Neuronal stem cell (in vitro differentiated cells): ENCODE measurements around the gene AK1.

Source experiments
- DNase-seq: peaks from one replicate; pipeline ENCODE4 v3.0.0-alpha.2; 2013; ENCODE audit warnings: low spot score
- H2AFZ ChIP-seq: one replicate; pipeline ENCODE4 v1.6.1; 2013; ENCODE audit warnings: mild to moderate bottlenecking, low read length, inconsistent platforms
- H2AK5ac ChIP-seq: 2 replicates; pipeline ENCODE4 v1.6.1; 2013; ENCODE audit warnings: low read depth, mild to moderate bottlenecking, inconsistent platforms, low read length, moderate library complexity, mixed read lengths
- H2BK120ac ChIP-seq: 2 replicates; pipeline ENCODE4 v1.6.1; 2013; ENCODE audit warnings: low read depth, mild to moderate bottlenecking, inconsistent platforms, low read length, moderate library complexity, mixed read lengths
- H2BK12ac ChIP-seq: one replicate; pipeline ENCODE4 v1.6.1; 2013; ENCODE audit warnings: low read length, inconsistent platforms
- H2BK15ac ChIP-seq: 2 replicates; pipeline ENCODE4 v1.6.1; 2013; ENCODE audit warnings: mild to moderate bottlenecking, low read length, inconsistent platforms, mixed read lengths
- H2BK5ac ChIP-seq: one replicate; pipeline ENCODE4 v1.6.1; 2013; ENCODE audit warnings: inconsistent platforms, mild to moderate bottlenecking, low read length, moderate library complexity
- H3K14ac ChIP-seq: one replicate; pipeline ENCODE4 v1.6.1; 2013; ENCODE audit warnings: low read length, inconsistent platforms
- H3K18ac ChIP-seq: 2 replicates; pipeline ENCODE4 v1.6.1; 2013; ENCODE audit warnings: low read length, inconsistent platforms
- H3K23ac ChIP-seq: 2 replicates; pipeline ENCODE4 v1.6.1; 2013; ENCODE audit warnings: low read depth, mild to moderate bottlenecking, mixed read lengths, low read length, inconsistent platforms; ENCODE audit not compliant: poor library complexity
- H3K27ac ChIP-seq: replicated peaks from 3 replicates; pipeline ENCODE4 v1.5.1; 2013; ENCODE audit warnings: low read length, inconsistent platforms
- H3K27me3 ChIP-seq, 3 experiments: 2 replicates each; pipeline ENCODE4 v1.6.1; 2013; ENCODE audit warnings: low read length in 3 of 3, mild to moderate bottlenecking in 2 of 3, inconsistent platforms in 1 of 3, low read depth in 1 of 3, mixed read lengths in 1 of 3, moderate library complexity in 1 of 3; ENCODE audit not compliant: control insufficient read depth in 3 of 3, insufficient read depth in 3 of 3
- H3K36me3 ChIP-seq, 2 donors: replicated peaks in 1 of 2; 2 replicates each; pipeline ENCODE4 v1.6.1; 2013; ENCODE audit warnings: low read length in 2 of 2; ENCODE audit not compliant: control insufficient read depth in 2 of 2, insufficient read depth in 2 of 2
- H3K4ac ChIP-seq: 2 replicates; pipeline ENCODE4 v1.6.1; 2013; ENCODE audit warnings: inconsistent platforms, mild to moderate bottlenecking, low read length, moderate library complexity
- H3K4me1 ChIP-seq, 2 donors: 1 replicate in 1 of 2; 2 replicates in 1 of 2; pipeline ENCODE4 v1.6.1; 2013; ENCODE audit warnings: low read length in 2 of 2, low read depth in 1 of 2; ENCODE audit not compliant: control insufficient read depth in 2 of 2, insufficient read depth in 1 of 2
- H3K4me2 ChIP-seq: one replicate; pipeline ENCODE4 v1.6.1; 2013; ENCODE audit warnings: mild to moderate bottlenecking, low read length, inconsistent platforms; ENCODE audit not compliant: insufficient read depth, poor library complexity, severe bottlenecking
- H3K4me3 ChIP-seq, 2 donors: 2 replicates each; pipeline ENCODE4 v1.5.1; 2013; ENCODE audit warnings: low read length in 2 of 2, mild to moderate bottlenecking in 2 of 2, inconsistent platforms in 1 of 2, moderate library complexity in 1 of 2
- H3K79me1 ChIP-seq: one replicate; pipeline ENCODE4 v1.6.1; 2013; ENCODE audit warnings: low read depth, mild to moderate bottlenecking, inconsistent platforms, low read length, moderate library complexity
- H3K9ac ChIP-seq: one replicate; pipeline ENCODE4 v1.6.1; 2013; ENCODE audit warnings: mild to moderate bottlenecking, low read depth, low read length, inconsistent platforms; ENCODE audit not compliant: poor library complexity
- H3K9me3 ChIP-seq, 2 donors: replicated peaks in 1 of 2; 2 replicates each; pipeline versions ENCODE3 to v1.6.1; 2013; ENCODE audit warnings: low read length in 2 of 2, mild to moderate bottlenecking in 2 of 2, inconsistent platforms in 1 of 2, low read depth in 1 of 2, mixed read lengths in 1 of 2, moderate library complexity in 1 of 2; ENCODE audit not compliant: control insufficient read depth in 2 of 2, insufficient read depth in 1 of 2
- H4K8ac ChIP-seq: one replicate; pipeline ENCODE4 v1.6.1; 2013; ENCODE audit warnings: low read depth, mild to moderate bottlenecking, inconsistent platforms, low read length, moderate library complexity
- H4K91ac ChIP-seq: one replicate; pipeline ENCODE4 v1.6.1; 2013; ENCODE audit warnings: low read length, low read depth, mild to moderate bottlenecking, inconsistent platforms; ENCODE audit not compliant: poor library complexity
- WGBS, 2 donors: extraction: QIAGEN DNeasy Blood & Tissue Kit; methylation state at CpG; one replicate each; pipeline ENCODE4 v1.1.7; 2013; ENCODE audit warnings: missing lambda C conversion rate in 2 of 2, mixed read lengths in 1 of 2; ENCODE audit not compliant: insufficient read length in 2 of 2, insufficient replicate concordance in 1 of 2; ENCODE audit errors: extremely low coverage in 2 of 2; 5-methylcytosine and 5-hydroxymethylcytosine counted together

AK1 gene

GRCh38 chr9:127852829-127853228 is 24.6 kb downstream of the AK1 start:
- Histone ChIP-seq H2AFZ (no peak overlapping the region), H3K9me3 (peaks cover 0 to 10% of the 10 kb centered on the region in 2 donors), H2BK12ac (no peak overlapping the region), H3K36me3 (no peaks in the 10 kb centered on the region), H3K4ac (no peak overlapping the region), H3K27ac (no peak overlapping the region), H3K23ac (no peak overlapping the region), H2BK15ac (no peak overlapping the region), H4K8ac (no peak overlapping the region), H2BK5ac (no peak overlapping the region), H3K27me3 (no peaks in the 10 kb centered on the region), H2AK5ac (no peak overlapping the region), H3K4me1 (peaks cover 0 to 3% of the 10 kb centered on the region in 2 donors), H4K91ac (no peak overlapping the region), H3K18ac (no peak overlapping the region), H3K4me2 (no peak overlapping the region), H3K4me3 (no peak overlapping the region), H3K9ac (no peak overlapping the region), H3K14ac (no peak overlapping the region), H3K79me1 (peaks cover 1% of the 10 kb centered on the region), H2BK120ac (no peak overlapping the region)
- no peak for DNase-seq
- no CpG with 5 or more reads among the region's 9 CpGs for WGBS, 2 donors

GRCh38 chr9:127850286-127850830 is 27.1 kb downstream of the AK1 start:
- Histone ChIP-seq H3K4me3 (no peak overlapping the region), H4K8ac (no peak overlapping the region), H2AK5ac (peak overlapping the region; percentile 39)

GRCh38 chr9:127848756-127849504 is 28.5 kb downstream of the AK1 start:
- Histone ChIP-seq H3K4me2 (no peak overlapping the region), H3K18ac (no peak overlapping the region), H3K23ac (no peak overlapping the region), H4K8ac (no peak overlapping the region), H3K4me1 (peaks cover 6 to 8% of the 10 kb centered on the region in 2 donors), H2AFZ (no peak overlapping the region), H3K9me3 (peaks cover 0 to 10% of the 10 kb centered on the region in 2 donors), H2BK5ac (no peak overlapping the region), H3K4ac (no peak overlapping the region), H3K27ac (no peak overlapping the region), H2BK12ac (peak overlapping the region; percentile 31), H3K14ac (no peak overlapping the region), H2BK120ac (no peak overlapping the region), H3K27me3 (no peaks in the 10 kb centered on the region), H2AK5ac (no peak overlapping the region), H3K79me1 (no peaks in the 10 kb centered on the region), H3K9ac (no peak overlapping the region), H4K91ac (no peak overlapping the region), H3K4me3 (no peak overlapping the region), H3K36me3 (no peaks in the 10 kb centered on the region), H2BK15ac (no peak overlapping the region)
- WGBS, 2 donors, result no CpG with 5 or more reads among the region's 10 CpGs
- no peak for DNase-seq

More at GRCh38 chr9:127850286-127850830, 27.1 kb downstream of the AK1 start:
- H3K9me3 ChIP-seq, result peaks cover 0 to 10% of the 10 kb centered on the region in 2 donors
- H2BK120ac ChIP-seq, result no peak overlapping the region
- no peak overlapping the region for H2AFZ ChIP-seq
- no peaks in the 10 kb centered on the region for H3K27me3 ChIP-seq
- H3K36me3 ChIP-seq, result no peaks in the 10 kb centered on the region
- no peak overlapping the region for H3K4me2 ChIP-seq
- H3K9ac ChIP-seq, result no peak overlapping the region
- WGBS, 2 donors, result no CpG with 5 or more reads among the region's 17 CpGs
- H2BK15ac ChIP-seq, result no peak overlapping the region
- no peak overlapping the region for H2BK12ac ChIP-seq
- H4K91ac ChIP-seq, result no peak overlapping the region
- no peak overlapping the region for H3K4ac ChIP-seq
- no peak overlapping the region for H3K23ac ChIP-seq
- H3K4me1 ChIP-seq, result peaks cover 0 to 5% of the 10 kb centered on the region in 2 donors
- DNase-seq, result no peak
- H3K18ac ChIP-seq, result no peak overlapping the region
- no peak overlapping the region for H3K27ac ChIP-seq
- H3K14ac ChIP-seq, result no peak overlapping the region
- no peaks in the 10 kb centered on the region for H3K79me1 ChIP-seq
- H2BK5ac ChIP-seq, result no peak overlapping the region
